PFSK-1 (cell line): Measurements from ENCODE around the gene DPF3.

Source experiments
- FOXP2 ChIP-seq: optimal IDR thresholded peaks from 2 replicates; pipeline ENCODE3; 2011; ENCODE audit warnings: borderline replicate concordance, control low read depth, inconsistent platforms; ENCODE audit not compliant: insufficient read depth; ENCODE audit errors: extremely low read length, extremely low read depth
- POLR2AphosphoS5 ChIP-seq: IDR thresholded peaks from 2 replicates; pipeline ENCODE4 v1.6.1; 2012; ENCODE audit warnings: low read depth, mild to moderate bottlenecking, control low read depth, low read length, moderate library complexity
- SIN3A ChIP-seq: IDR thresholded peaks from 2 replicates; pipeline ENCODE4 v1.6.1; 2012; ENCODE audit warnings: mild to moderate bottlenecking, low read length, moderate library complexity, borderline replicate concordance; ENCODE audit not compliant: insufficient read depth
- TAF1 ChIP-seq: IDR thresholded peaks from 2 replicates; pipeline ENCODE4 v1.6.1; 2012; ENCODE audit warnings: low read length, control low read depth, borderline replicate concordance; ENCODE audit not compliant: insufficient read depth
- TF ChIP-seq, protein P1 (sequence below), 2 experiments: IDR thresholded peaks; 2 replicates each; pipeline versions ENCODE4 v1.6.1 to v1.8.0; 2011 to 2012; ENCODE audit warnings: low read depth in 2 of 2, low read length in 2 of 2, control low read depth in 1 of 2, inconsistent platforms in 1 of 2, mild to moderate bottlenecking in 1 of 2, moderate library complexity in 1 of 2; ENCODE audit not compliant: insufficient read depth in 1 of 2

The DPF3 gene

DNA sequence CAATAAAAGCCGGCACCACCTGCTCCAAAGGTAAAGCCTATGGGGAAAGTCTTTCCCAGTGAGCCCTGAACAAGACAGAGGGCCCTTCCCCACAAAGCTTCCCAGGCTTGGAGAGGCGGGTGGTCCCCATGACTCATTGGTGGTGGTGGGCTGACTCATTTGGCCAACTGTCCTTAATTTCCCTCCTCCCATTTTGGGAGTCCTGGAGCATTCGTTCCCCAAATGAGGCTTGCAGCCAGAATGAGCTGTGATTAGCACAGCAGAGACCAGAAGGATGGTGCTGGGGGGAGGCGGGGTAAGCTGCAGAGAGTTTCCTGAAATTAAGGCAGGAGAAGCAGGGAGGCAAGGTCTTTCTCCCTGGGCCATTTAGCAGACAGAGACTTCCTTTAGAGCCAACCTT lies 241.7 kb downstream of the DPF3 start:
- TF ChIP-seq TAF1: no peak
- TF ChIP-seq POLR2AphosphoS5: no peak
- TF ChIP-seq SIN3A: no peak
- no peak for TF ChIP-seq FOXP2
- TF ChIP-seq, protein P1, sequence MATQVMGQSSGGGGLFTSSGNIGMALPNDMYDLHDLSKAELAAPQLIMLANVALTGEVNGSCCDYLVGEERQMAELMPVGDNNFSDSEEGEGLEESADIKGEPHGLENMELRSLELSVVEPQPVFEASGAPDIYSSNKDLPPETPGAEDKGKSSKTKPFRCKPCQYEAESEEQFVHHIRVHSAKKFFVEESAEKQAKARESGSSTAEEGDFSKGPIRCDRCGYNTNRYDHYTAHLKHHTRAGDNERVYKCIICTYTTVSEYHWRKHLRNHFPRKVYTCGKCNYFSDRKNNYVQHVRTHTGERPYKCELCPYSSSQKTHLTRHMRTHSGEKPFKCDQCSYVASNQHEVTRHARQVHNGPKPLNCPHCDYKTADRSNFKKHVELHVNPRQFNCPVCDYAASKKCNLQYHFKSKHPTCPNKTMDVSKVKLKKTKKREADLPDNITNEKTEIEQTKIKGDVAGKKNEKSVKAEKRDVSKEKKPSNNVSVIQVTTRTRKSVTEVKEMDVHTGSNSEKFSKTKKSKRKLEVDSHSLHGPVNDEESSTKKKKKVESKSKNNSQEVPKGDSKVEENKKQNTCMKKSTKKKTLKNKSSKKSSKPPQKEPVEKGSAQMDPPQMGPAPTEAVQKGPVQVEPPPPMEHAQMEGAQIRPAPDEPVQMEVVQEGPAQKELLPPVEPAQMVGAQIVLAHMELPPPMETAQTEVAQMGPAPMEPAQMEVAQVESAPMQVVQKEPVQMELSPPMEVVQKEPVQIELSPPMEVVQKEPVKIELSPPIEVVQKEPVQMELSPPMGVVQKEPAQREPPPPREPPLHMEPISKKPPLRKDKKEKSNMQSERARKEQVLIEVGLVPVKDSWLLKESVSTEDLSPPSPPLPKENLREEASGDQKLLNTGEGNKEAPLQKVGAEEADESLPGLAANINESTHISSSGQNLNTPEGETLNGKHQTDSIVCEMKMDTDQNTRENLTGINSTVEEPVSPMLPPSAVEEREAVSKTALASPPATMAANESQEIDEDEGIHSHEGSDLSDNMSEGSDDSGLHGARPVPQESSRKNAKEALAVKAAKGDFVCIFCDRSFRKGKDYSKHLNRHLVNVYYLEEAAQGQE (IDR thresholded peaks at IDR 0.05; ENCODE audit: insufficient read depth in 1 of 2, low read depth in 2 of 2, low read length in 2 of 2): no peak

DNA sequence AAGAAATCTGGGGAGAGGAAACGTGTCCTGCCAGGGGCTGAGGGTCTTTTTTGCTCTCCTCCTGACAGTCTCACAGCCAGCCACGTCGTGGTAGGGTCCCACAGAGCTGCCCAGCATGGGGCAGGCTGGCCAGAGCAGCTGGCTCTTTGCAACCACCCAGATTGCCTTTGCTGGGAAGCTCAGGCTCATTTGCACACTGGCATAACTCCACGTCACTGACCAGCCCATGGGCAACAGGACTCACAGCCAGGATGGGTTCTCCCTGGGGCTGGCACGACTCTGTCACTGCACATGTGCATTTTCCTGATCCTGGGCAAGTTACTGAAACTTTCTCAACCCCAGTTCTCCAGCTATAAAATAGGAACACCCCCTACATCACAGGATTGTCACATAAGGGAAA lies 242.2 kb downstream of the DPF3 start:
- TF ChIP-seq FOXP2 (no peak), POLR2AphosphoS5 (no peak), SIN3A (no peak), TAF1 (no peak)
- TF ChIP-seq, protein P1 (IDR thresholded peaks at IDR 0.05; ENCODE audit: insufficient read depth in 1 of 2, low read depth in 2 of 2, low read length in 2 of 2): no peak

DNA sequence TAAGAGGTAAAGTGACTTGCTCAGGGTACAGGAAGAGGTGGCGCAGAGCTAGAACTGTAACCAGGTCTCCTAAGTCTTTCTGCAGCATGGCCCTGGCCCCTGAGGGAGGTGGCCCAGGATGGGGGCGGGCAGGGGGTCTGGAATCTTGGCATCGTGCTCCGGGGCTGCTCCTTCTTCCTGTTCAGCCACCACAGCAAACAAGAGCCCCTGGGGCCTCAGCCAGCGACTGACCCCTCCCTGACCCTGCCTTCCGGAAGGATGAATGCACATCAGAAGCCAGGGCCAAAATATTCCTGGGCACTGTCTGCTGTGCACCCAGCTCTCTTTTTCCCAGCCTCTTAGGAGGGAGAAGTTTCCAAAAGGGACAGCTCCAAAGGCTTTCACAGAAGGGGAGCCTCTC lies 242.8 kb downstream of the DPF3 start:
- no peak for TF ChIP-seq POLR2AphosphoS5
- TF ChIP-seq TAF1: no peak
- TF ChIP-seq, protein P1 (IDR thresholded peaks at IDR 0.05; ENCODE audit: insufficient read depth in 1 of 2, low read depth in 2 of 2, low read length in 2 of 2): no peak
- TF ChIP-seq SIN3A: no peak
- no peak for TF ChIP-seq FOXP2

DNA sequence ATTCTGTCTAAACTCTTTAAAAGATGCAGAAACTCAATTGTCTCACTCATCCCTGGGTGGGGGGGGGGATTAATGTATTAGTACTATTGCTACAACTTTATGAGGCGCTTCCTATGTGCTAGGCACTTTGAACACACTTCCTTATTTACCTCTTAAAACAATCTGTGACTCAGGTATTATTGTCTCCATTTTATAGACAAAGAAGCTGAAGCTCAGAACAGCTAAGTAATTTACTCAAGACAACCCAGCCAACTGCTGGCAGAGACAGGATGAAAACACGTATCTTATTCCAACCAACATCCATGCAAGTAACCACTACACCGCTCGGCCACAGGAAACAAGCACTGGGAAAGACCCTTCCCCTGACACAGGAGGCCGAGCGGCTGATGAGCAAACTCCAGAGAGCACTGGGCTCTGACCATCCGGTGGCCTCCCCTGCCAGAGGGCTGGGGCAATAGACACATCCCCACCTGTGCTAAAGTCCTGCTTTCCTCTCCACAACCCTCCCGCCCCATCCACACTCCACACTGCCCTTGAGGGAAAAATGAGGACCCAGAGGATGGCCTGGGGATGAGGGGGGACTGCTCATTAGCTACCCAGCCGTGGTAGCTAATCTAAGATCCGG lies 244.2 kb downstream of the DPF3 start:
- TF ChIP-seq POLR2AphosphoS5 (no peak), SIN3A (no peak), TAF1 (no peak), FOXP2 (no peak)
- TF ChIP-seq, protein P1 (IDR thresholded peaks at IDR 0.05; ENCODE audit: insufficient read depth in 1 of 2, low read depth in 2 of 2, low read length in 2 of 2): no peak

DNA sequence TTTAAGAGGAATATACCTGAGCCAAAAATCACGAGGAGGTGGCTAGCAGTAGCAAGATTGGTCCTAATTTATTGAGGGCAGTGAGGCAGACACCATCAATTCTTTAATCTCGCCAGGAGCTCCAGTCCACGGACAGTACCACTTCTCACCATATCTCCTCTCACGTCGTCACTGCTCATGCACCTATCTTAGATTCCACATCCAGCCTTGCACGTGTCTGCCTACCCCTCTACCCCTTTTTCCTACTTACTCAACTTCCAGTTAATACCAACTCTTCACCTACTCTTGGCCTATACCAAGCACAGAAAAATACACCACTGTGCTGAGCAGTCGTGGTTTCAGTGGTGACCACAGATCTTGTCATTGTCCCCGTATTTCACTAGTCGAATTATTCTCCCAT lies 246.1 kb downstream of the DPF3 start:
- no peak for TF ChIP-seq SIN3A
- TF ChIP-seq FOXP2: no peak
- TF ChIP-seq POLR2AphosphoS5: no peak
- TF ChIP-seq, protein P1 (IDR thresholded peaks at IDR 0.05; ENCODE audit: insufficient read depth in 1 of 2, low read depth in 2 of 2, low read length in 2 of 2): no peak
- no peak for TF ChIP-seq TAF1
